ENCODE measurements around the gene KNG1.
"Not testable (repeated sequence)": the region's sequence is repeated elsewhere in the genome, so short reads cannot be mapped to it uniquely, and the experiment has no call there.

KNG1 gene

GRCh38 chr3:186710694-186711093 lies 6.5 kb upstream of the KNG1 start:
- DNase-seq = not testable (repeated sequence)

GRCh38 chr3:186713499-186713898 lies 3.7 kb upstream of the KNG1 start:
- no peak for DNase-seq

DNA sequence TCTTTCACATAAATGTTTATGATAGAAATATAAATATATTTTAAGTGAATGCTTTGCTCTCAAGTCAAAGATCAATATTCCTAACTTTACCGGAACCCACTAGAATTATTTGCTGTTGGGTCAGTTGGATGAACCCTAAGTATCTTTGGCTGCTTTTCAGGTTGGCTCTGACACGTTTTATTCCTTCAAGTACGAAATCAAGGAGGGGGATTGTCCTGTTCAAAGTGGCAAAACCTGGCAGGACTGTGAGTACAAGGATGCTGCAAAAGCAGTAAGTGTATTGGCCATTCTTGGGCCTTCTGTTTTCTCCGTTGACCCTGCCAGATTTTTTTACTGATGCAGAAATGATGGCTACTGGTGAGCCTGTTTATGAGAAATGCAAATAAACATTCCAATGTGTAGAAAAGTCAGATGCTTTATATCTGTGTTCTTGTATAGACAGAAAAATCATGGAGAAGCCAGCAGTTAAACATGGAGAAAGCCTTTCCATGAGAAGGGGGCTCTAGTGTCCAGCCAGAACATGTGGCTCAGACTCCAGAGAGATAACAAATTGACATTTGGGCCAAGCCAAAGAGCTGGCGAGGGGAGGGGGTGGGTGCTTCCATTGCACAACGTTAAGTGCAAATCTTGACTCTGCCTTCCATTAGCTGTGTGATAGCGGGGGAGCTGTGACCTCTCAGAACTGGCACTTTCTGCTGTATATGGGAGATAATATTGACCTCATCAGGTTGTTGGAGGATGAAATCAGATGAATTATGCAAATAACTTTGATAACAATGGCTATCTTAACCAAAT lies 3.0 kb downstream of the KNG1 start:
- DNase-seq = no peak

- no peak for DNase-seq
Measured at GRCh38 chr3:186722457-186722856, 5.3 kb downstream of the KNG1 start.

DNA sequence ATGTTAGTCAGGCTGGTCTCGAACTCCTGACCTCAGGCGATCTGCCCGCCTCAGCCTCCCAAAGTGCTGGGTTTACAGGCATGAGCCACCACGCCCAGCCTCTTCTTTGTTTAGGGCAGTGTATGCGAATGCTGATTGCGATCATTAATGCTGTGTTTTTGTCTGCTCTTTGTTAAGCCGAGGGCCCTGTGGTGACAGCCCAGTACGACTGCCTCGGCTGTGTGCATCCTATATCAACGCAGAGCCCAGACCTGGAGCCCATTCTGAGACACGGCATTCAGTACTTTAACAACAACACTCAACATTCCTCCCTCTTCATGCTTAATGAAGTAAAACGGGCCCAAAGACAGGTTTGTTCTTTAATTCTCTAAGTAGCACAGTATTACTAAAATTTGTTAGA lies 7.8 kb downstream of the KNG1 start:
- no peak for DNase-seq

GRCh38 chr3:186732169-186732766 lies 15.1 kb downstream of the KNG1 start:
- DNase-seq = no peak

DNA sequence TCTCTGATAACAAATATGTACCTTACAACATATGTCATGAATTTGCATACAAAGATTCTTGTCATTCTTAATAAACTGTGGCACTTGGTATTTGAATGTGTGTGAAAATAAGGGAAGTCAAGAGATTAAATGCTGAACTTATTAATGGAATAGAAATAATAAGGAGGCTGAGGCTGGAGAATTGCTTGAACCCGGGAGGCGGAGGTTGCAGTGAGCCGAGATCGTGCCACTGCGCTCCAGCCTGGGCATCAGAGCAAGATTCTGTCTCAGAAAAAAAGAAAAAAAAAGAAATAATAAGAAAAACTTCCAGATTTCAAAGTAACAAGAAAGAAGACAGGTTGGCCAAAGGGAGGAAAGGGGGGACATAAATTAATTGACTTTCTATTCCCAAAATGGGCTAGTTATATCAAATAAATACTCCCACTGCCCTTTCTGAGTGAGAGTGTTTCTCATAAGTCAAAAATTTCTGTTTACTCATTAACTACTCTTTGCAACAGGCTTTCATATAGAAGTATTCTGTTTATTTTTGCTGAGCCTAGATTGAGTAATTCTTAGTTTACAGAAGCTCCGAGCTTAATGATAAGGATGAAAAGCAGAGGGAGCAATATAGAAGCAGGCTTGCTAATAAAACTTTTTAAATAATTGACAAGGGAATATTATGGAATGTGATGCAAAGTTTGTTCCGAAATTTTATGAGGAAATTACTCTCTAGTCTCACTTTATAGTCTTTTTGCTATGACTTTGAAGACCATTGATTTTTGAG lies 25.6 kb downstream of the KNG1 start:
- DNase-seq = no peak

GRCh38 chr3:186743666-186744065 lies 26.5 kb downstream of the KNG1 start:
- DNase-seq = no peak

DNA sequence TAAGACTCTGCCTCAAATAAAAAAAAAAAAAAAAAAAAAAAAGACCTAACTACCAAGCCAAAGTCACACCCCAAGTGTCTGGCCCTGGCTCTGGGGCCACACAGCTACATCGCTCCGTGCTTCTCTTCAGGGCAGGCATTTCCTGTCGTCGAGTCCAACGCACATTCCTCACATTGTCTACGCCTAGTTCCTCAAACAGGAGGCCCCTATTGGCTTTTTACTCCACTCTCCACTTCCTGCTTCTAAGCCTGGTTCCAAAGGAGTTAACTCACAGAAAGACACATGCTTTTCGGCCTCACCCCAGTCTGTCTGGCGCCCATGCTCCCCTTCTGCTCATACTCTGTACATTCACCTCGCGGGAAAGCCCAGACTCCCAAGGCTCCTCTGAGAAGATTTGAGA lies 28.8 kb downstream of the KNG1 start:
- peak; percentile 90 for DNase-seq

GRCh38 chr3:186750316-186750715 lies 33.2 kb downstream of the KNG1 start:
- no peak for DNase-seq

GRCh38 chr3:186751480-186751879 lies 34.3 kb downstream of the KNG1 start:
- DNase-seq = no peak

- no peak for DNase-seq
Measured at GRCh38 chr3:186754006-186754405, 36.8 kb downstream of the KNG1 start.

DNA sequence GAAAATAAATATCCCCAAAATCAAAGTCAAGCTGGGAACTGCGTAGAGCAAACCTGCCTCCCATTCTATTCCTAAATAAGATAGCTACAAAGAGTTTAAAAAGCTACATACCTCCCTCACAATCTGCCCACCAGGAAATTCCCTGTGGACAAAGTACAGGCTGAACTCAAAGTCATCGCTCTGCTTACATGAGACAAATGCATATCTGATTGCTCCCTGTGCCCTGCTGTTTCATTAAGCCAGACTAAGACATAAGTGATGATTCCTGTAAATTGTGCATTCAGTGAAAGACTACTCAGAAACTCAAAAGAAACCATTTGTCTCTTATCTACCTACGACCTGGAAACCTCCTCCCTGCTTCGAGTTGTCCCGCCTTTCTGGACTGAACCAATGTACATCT lies 37.7 kb downstream of the KNG1 start:
- no peak for DNase-seq

- no peak for DNase-seq
Measured at GRCh38 chr3:186757214-186757613, 40.1 kb downstream of the KNG1 start.

DNA sequence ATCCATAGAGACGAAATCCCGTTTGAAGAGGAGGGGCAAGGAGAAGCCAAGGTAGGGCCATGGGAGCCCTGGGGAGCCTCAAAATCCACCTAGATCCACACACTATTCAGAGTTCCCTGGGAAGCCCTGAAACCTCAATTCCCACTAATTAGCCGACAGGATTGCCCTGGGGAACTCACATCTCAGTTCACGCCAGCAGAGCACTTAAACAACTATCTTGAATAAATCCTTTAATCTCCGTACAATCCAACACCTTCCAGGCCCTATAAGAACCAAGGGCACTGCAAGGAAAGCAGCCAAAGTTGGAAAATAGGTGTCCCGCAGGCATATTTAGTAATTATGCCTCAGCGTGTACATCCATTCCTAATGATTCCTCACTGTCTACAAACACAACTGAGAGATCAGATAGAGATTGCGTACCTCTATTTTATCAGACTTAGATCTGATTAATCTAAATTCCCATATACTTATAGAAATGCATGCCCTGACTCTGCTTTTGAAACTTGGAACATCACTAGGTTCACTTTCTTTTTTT lies 40.6 kb downstream of the KNG1 start:
- no peak for DNase-seq

DNA sequence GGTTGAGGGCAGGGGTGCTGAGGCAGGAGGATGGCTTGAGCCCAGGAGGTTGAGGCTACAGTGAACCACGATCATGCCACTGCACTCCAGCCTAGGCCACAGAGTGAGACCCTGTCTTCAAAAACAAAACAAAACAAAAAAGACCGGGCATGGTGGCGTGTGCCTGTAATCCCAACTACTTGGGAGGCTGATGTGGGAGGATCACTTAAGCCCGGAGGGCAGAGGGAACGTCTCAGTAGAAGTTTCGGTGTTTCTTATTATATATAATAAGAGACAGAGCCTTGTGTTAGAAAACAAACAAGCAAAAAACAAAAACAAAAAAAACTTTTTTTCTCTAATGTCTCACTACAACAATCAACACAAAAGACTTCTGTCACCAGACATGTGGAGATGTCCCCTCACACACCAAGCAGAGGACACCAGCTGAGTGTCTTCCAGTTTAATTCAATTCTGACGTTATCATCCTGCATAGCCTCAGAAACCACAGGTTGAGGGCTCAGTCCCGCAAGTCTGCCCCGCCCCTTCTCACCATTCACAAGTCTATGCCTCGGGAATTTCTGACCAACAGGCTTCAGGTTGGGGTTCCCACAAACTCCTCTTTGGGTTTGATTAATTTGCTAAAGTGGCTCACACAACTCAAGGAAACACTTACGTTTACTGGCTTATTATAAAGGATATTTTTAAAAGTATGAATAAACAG lies 42.2 kb downstream of the KNG1 start:
- no peak for DNase-seq

- no peak for DNase-seq
Measured at GRCh38 chr3:186760141-186760833, 43.1 kb downstream of the KNG1 start.

- no peak for DNase-seq
Measured at GRCh38 chr3:186760897-186761447, 43.8 kb downstream of the KNG1 start.

- DNase-seq = no peak
Measured at GRCh38 chr3:186772281-186772694, 55.1 kb downstream of the KNG1 start.

DNA sequence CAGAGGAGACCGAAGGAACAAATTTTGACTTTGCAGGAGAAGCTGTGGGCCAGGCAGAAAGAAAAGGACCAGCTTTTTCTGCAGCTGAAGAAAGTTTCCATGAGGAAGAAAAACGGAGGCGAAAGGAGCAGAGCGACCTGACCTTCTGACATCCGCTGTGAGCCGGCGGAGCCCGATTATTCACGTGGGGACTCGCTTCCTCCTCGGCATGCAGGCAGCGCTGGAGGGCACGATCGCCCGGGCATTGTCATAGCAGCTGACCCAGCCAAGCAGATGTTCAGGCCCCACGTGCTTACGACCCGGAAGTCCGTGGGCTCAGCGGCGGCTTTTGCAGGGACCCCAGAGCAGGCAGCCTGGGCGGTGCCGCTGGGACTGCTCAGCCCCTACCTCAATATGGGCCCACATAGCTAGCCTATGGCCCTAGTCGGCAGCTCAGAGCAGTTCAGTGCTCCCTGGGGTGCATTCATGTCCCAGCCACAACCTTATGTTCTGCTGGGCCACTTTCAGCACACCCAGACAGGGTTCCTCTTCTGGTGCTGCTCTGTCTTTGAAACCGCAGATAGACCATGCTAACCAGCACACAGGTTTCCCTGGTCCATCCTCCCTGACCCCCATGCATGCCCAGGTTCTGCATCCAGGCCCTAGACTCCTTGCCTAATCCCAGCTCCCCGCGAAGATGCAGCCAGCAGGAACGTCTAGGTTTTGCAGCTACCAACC lies 55.7 kb downstream of the KNG1 start:
- no peak for DNase-seq

DNA sequence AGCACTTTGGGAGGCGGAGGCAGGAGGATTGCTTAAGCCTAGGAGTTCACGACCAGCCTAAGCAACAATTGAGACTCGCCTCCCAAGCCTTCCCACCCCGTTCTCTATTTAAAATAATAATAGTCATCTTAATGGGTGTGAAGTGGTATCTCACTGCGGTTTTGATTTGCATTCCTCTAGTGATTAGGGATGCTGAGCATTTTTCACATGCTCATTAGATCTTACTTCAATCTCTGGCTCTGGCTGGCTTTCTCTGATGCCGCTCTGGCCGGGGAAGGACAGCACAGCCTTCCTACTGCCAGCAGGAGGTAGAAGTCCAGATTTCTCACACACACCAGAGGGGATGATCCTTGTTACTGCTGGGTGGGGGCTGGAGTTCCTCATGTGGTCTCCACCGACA lies 58.8 kb downstream of the KNG1 start:
- DNase-seq = no peak
